Endothelial cell (in vitro differentiated cells): ENCODE measurements around the gene EIF2B5. TPM values are rescaled to one million over a fixed set of nuclear protein-coding genes. Genes with fewer than 3 reads are reported as not detected.

ENCODE experiments used
- DNase-seq: peaks from one replicate; pipeline ENCODE4 v3.0.0; 2021; ENCODE audit warnings: low spot score
- H3K27ac Mint-ChIP-seq: one replicate; pipeline ENCODE4 v1.8.0; 2021; ENCODE audit warnings: mixed read lengths, inconsistent platforms; ENCODE audit not compliant: unreplicated experiment
- H3K27me3 Mint-ChIP-seq: one replicate; pipeline ENCODE4 v1.8.0; 2021; ENCODE audit warnings: mild to moderate bottlenecking, moderate library complexity, mixed read lengths, inconsistent platforms; ENCODE audit not compliant: unreplicated experiment
- H3K36me3 Mint-ChIP-seq: one replicate; pipeline ENCODE4 v1.8.0; 2021; ENCODE audit warnings: mild to moderate bottlenecking, low read depth, mixed read lengths, inconsistent platforms; ENCODE audit not compliant: unreplicated experiment
- H3K4me1 Mint-ChIP-seq: one replicate; pipeline ENCODE4 v1.8.0; 2021; ENCODE audit warnings: mild to moderate bottlenecking, mixed read lengths, inconsistent platforms; ENCODE audit not compliant: unreplicated experiment
- H3K4me3 Mint-ChIP-seq: one replicate; pipeline ENCODE4 v1.8.0; 2021; ENCODE audit warnings: mild to moderate bottlenecking, mixed read lengths, inconsistent platforms; ENCODE audit not compliant: unreplicated experiment
- H3K9me3 Mint-ChIP-seq: one replicate; pipeline ENCODE4 v1.8.0; 2021; ENCODE audit warnings: mixed read lengths, inconsistent platforms; ENCODE audit not compliant: unreplicated experiment
- total RNA-seq: library from RNA; stranded (reverse); fragmentation: NEBNext Ultra II Directional; extraction: Animal tissue kit (Norgen Biotek cat#: 25700); gene quantifications from one replicate; pipeline ENCODE4 v1.2.1, GENCODE V29; 2021; ENCODE audit not compliant: unreplicated experiment
- TF ChIP-seq, protein P1 (sequence below): fragments of 200-600 bp; sonication (generic); IDR thresholded peaks from one replicate; pipeline ENCODE4 v1.5.0; 2021; ENCODE audit warnings: antibody characterized with exemption; ENCODE audit not compliant: unreplicated experiment

Gene EIF2B5
- total RNA-seq, 1 donor from 2014 or later: 37.0 TPM

DNA sequence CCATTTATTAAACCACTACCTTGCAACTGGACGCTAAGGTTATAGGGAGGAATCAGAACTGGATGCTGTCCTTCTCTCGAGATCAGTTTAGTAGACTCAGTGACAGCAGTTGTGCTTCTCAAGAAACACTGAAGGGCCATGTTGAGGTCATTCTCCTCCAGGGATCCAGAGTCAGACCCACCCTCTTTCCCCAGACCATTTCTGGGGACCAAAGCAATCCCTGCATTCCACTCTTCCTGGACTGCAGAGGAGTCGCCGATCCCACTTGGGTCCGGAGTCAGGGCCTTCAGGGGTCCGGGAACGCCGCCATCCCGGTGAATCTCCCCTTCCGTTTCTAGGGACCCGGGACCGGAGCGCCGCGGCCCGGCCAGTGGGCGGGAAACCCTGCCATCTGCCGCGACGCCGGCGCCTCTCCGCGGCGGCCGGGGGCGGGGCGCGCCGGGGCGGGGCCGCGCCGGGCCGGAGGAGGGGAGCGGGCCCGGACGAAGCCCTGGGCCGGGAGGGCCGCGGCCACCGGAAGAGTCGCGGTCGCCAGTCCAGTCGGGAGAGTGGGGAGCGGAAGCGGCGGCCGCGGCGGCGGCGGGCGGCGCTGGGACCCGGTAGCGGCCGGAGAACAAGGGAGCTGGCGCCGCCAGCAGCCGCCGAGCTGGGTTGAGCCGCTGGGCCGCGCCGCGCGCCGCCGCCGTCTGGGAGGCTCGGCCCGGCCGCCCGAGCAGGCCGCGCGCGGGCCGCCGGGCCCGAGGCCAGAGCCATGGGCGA, 19.9 kb downstream of the EIF2B5 start, which contains the start of gene DVL3:
DVL3 (plus strand) TSS at position 493 of the 759 bp plus-strand sequence; CDS start at position 752, 259 bp downstream.
- H3K27ac Mint-ChIP-seq: peak within 1 kb of the TSS; percentile 88
- H3K4me3 Mint-ChIP-seq: peak within 1 kb of the TSS; percentile 97
- peak; percentile 63 for DNase-seq
- H3K36me3 Mint-ChIP-seq: peaks cover under 1% of the 10 kb centered on the region
- no peaks in the 10 kb centered on the region for H3K9me3 Mint-ChIP-seq
- TF ChIP-seq, protein P1, sequence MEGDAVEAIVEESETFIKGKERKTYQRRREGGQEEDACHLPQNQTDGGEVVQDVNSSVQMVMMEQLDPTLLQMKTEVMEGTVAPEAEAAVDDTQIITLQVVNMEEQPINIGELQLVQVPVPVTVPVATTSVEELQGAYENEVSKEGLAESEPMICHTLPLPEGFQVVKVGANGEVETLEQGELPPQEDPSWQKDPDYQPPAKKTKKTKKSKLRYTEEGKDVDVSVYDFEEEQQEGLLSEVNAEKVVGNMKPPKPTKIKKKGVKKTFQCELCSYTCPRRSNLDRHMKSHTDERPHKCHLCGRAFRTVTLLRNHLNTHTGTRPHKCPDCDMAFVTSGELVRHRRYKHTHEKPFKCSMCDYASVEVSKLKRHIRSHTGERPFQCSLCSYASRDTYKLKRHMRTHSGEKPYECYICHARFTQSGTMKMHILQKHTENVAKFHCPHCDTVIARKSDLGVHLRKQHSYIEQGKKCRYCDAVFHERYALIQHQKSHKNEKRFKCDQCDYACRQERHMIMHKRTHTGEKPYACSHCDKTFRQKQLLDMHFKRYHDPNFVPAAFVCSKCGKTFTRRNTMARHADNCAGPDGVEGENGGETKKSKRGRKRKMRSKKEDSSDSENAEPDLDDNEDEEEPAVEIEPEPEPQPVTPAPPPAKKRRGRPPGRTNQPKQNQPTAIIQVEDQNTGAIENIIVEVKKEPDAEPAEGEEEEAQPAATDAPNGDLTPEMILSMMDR: no peak
- H3K27me3 Mint-ChIP-seq: peaks cover 9% of the 10 kb centered on the region
- peaks cover 32% of the 10 kb centered on the region for H3K4me1 Mint-ChIP-seq

DNA sequence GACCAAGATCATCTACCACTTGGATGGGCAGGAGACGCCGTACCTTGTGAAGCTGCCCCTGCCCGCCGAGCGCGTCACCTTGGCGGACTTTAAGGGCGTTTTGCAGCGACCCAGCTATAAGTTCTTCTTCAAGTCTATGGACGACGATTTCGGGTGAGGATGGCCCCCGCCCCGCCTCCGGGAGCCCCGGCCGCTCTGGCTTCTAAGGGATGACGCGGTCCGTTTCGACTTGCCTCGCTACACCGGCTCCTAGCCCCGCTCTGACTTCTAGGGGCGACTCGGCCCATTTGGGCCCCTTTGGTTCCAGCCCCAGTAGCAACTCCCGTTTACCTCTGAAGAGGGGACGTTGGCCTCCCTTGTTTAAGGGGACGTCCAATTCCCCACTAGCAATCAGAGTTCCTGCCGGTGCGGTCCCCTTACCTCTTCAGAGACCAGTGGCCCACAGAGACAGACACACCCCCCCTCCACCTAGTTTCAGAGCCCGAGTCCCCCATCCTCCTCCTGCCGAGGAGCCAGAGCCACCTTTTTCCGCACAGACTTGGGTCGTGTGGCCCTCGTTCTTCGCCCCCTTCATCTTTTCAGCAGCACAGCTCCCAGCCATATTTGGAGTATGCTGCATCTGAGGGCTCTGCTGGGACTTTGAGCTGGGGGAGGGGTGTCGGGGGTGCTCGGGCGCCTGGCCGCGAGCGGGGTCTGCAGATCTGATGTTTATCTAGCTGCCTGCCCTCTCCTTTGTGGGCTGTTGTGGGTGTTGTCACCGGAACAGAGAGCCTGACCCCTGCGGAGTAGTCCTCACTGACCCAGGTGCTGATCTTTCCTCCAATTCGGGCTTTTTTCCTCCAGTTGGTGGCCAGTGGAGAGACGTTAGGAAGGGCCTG, 20.7 kb downstream of the EIF2B5 start:
- Mint-ChIP-seq H3K9me3 (no peaks in the 10 kb centered on the region), H3K4me1 (peaks cover 38% of the 10 kb centered on the region), H3K36me3 (peaks cover 5% of the 10 kb centered on the region), H3K27ac (peak overlapping the region; percentile 88), H3K27me3 (peaks cover 9% of the 10 kb centered on the region), H3K4me3 (peak overlapping the region; percentile 97)
- DNase-seq: no peak
- TF ChIP-seq, protein P1: no peak

DNA sequence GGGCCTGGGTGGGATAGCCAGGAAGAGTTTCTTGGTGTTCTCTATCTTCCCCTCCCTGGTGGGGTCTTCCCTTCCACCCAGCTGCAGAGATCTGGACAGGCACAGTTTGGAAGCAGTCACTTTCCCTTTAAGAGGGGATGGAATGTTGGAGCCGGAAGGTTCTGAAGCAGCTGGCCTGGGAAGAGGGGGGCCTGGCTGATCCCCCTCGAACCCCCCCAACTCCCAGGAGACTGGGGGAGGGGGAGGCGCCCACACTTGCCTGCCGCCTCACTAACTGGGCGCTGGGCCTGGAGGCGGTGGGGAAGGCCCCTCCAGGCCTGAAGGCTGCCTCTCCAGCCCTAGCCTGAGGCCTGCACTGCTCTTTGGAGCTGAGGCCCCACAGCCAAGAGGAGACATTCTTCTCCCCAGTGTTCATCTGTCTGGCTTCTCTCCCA, 21.4 kb downstream of the EIF2B5 start:
- peak; percentile 24 for DNase-seq
- TF ChIP-seq, protein P1: no peak
- Mint-ChIP-seq H3K9me3 (no peaks in the 10 kb centered on the region), H3K27me3 (peaks cover 7% of the 10 kb centered on the region), H3K4me3 (peak overlapping the region; percentile 97), H3K27ac (peak overlapping the region; percentile 88), H3K4me1 (peaks cover 42% of the 10 kb centered on the region), H3K36me3 (peaks cover 5% of the 10 kb centered on the region)

DNA sequence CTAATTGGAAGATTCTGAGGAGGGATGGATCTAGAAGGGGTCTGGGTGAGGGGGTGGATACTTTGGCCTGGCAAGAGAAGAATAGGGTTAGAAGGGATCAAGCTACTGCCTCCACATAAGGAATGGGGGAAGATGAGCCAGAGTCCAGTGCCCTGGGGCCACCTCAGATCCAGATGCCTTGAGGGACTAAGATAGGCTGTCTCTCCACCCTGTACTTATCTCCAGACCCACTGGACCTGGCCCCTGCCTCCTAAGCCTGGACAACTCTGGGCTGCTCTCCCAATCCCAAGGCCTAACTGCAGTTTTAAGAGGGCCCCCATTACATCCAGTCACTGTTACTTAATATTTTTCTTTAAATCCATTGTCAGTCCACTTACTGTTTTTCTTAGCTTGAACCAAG, 22.0 kb downstream of the EIF2B5 start:
- Mint-ChIP-seq H3K27me3 (peaks cover 7% of the 10 kb centered on the region), H3K4me1 (peaks cover 44% of the 10 kb centered on the region), H3K27ac (peak overlapping the region; percentile 68), H3K4me3 (peak overlapping the region; percentile 97), H3K9me3 (no peaks in the 10 kb centered on the region), H3K36me3 (peaks cover 5% of the 10 kb centered on the region)
- TF ChIP-seq, protein P1: no peak
- DNase-seq: no peak
